ENCODE measurements around the gene AP1AR.

DNA sequence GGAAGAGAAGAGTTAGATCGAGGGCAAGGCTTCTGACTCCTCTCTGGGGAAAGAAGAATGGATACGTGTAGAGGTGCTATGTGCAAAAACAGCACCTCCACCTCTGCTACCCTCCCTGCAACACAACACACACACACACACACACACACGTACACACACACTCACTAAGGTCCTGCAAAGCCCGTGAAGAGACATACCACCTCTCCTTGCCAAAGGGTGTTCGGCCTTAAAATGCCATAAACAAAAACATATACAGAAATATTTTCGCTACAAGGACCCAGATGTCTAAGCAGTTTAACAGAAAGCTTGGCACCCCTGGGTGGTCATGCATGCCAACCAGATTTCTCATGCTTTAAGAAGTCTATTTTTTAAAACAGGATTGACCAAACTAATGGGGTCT, 52.6 kb downstream of the AP1AR start:
- TF ChIP-seq, protein P1, sequence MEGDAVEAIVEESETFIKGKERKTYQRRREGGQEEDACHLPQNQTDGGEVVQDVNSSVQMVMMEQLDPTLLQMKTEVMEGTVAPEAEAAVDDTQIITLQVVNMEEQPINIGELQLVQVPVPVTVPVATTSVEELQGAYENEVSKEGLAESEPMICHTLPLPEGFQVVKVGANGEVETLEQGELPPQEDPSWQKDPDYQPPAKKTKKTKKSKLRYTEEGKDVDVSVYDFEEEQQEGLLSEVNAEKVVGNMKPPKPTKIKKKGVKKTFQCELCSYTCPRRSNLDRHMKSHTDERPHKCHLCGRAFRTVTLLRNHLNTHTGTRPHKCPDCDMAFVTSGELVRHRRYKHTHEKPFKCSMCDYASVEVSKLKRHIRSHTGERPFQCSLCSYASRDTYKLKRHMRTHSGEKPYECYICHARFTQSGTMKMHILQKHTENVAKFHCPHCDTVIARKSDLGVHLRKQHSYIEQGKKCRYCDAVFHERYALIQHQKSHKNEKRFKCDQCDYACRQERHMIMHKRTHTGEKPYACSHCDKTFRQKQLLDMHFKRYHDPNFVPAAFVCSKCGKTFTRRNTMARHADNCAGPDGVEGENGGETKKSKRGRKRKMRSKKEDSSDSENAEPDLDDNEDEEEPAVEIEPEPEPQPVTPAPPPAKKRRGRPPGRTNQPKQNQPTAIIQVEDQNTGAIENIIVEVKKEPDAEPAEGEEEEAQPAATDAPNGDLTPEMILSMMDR (conservative IDR thresholded peaks at IDR 0.05; ENCODE audit: low read length), result no peak
- no peak for TF ChIP-seq EZH2phosphoT487 (IDR thresholded peaks at IDR 0.05; ENCODE audit: borderline replicate concordance, low read depth, low read length)

Data from OCI-LY7 (cell line).